ENCODE results near the gene TLN1.

DNA sequence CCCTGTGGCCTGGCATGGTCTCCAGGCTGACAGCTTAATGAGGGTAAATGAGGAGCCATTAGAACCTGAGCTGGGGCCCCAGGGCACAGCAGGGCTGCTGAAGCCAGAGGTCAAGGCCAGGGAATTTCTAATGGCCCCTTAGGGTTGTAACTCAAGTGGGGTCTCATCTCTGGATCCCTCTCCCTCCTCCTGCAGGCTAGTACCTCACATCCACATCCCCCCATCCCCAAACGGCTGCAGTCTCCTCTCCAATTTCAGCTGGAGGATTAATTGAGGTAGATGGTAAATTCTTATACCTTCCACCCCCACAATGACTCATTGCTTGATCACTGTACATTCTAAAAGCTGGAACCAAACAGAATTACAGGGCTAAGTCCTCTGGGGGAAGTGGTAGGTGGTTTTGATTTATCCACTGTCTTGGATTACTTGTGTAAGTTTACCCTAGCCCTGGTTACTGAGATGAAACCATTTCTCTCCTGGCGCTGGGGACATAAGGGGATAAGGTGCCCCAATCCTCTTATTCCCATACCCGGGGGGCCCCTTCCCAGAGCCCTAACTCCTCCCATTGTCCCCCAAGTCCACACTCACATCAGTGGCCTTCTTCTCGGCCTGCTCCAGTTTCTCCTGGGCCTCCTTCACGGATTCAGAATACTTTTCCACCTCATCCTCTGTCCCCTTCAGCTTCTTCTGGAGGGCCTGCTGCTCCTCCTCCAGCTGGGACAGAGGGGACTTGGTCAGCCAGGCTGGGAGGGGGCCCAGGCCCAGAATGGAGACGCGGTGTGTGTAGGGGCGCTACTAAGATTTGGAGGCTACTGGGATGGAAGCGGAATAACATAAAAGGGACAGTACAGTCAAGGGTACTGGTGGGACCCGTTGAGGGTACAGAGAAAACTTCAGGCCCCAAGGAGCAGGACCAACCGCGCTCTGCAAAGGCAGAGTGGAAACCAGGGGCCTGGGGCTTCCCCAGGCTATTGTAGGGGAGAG is 43.1 kb downstream of the TLN1 start:
- no peak for TF ChIP-seq EP300 (IDR thresholded peaks at IDR 0.05)
- TF ChIP-seq, protein P1, sequence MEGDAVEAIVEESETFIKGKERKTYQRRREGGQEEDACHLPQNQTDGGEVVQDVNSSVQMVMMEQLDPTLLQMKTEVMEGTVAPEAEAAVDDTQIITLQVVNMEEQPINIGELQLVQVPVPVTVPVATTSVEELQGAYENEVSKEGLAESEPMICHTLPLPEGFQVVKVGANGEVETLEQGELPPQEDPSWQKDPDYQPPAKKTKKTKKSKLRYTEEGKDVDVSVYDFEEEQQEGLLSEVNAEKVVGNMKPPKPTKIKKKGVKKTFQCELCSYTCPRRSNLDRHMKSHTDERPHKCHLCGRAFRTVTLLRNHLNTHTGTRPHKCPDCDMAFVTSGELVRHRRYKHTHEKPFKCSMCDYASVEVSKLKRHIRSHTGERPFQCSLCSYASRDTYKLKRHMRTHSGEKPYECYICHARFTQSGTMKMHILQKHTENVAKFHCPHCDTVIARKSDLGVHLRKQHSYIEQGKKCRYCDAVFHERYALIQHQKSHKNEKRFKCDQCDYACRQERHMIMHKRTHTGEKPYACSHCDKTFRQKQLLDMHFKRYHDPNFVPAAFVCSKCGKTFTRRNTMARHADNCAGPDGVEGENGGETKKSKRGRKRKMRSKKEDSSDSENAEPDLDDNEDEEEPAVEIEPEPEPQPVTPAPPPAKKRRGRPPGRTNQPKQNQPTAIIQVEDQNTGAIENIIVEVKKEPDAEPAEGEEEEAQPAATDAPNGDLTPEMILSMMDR (IDR thresholded peaks at IDR 0.05): no peak
